Endothelial cell of umbilical vein (primary cell): ENCODE data around the gene TPSG1. TPM values are rescaled to one million over a fixed set of nuclear protein-coding genes. Genes with fewer than 3 reads are reported as not detected.

ENCODE experiments used
- BruUV-seq: library from RNA; stranded (reverse); fragments of 400-500 nt; replicated peaks from 2 replicates; lab custom pipeline; 2021; lab: Mats Ljungman, UMichigan
- CTCF ChIA-PET: fragments of 300-600, 350-600 bp; sonication (Branson Sonifier 250); formaldehyde crosslinking; loops from one replicate; lab custom pipeline; 2021; ENCODE audit warnings: antibody characterized with exemption, inconsistent platforms; lab: Charles Lee
- POLR2A ChIA-PET: fragments of 300-600, 350-600 bp; sonication (Branson Sonifier 250); formaldehyde crosslinking; loops from one replicate; lab custom pipeline; 2021; ENCODE audit warnings: antibody characterized with exemption, inconsistent platforms; lab: Charles Lee
- DNase-seq: peaks from one replicate; pipeline ENCODE4 v3.0.0-alpha.2; 2011; ENCODE audit warnings: low read depth, low spot score
- FAIRE-seq: peaks from 2 replicates; lab custom pipeline; 2011; peaks lifted over from hg19 to GRCh38; lab: Jason Lieb, UNC
- H2AFZ ChIP-seq: 2 replicates; pipeline ENCODE4 v1.6.0; 2012; ENCODE audit warnings: low read depth, low read length, control low read depth, inconsistent platforms
- H3K27ac ChIP-seq: 2 replicates; pipeline ENCODE4 v1.5.1; 2011; ENCODE audit warnings: low read depth, mild to moderate bottlenecking, control low read depth, low read length, moderate library complexity; ENCODE audit not compliant: insufficient read depth
- H3K27me3 ChIP-seq, 2 experiments: 2 replicates each; pipeline versions ENCODE4 v1.6.0 to v1.6.1; 2011; ENCODE audit warnings: low read length in 2 of 2, mixed read lengths in 1 of 2; ENCODE audit not compliant: control insufficient read depth in 2 of 2, insufficient read depth in 2 of 2
- H3K36me3 ChIP-seq, 2 experiments: 2 replicates in 1 of 2; 3 replicates in 1 of 2; pipeline ENCODE4 v1.5.1; 2011; ENCODE audit warnings: low read length in 2 of 2, mild to moderate bottlenecking in 1 of 2, moderate library complexity in 1 of 2; ENCODE audit not compliant: control insufficient read depth in 2 of 2, insufficient read depth in 2 of 2; ENCODE audit errors: extremely low read depth in 1 of 2
- H3K4me1 ChIP-seq: 3 replicates; pipeline ENCODE4 v1.5.1; 2011; ENCODE audit warnings: mild to moderate bottlenecking, low read length; ENCODE audit not compliant: control insufficient read depth, insufficient read depth; ENCODE audit errors: extremely low read depth
- H3K4me2 ChIP-seq: 2 replicates; pipeline ENCODE4 v1.6.1; 2011; ENCODE audit warnings: low read length, control low read depth, mixed read lengths; ENCODE audit not compliant: insufficient read depth
- H3K4me3 ChIP-seq, 3 experiments: fragments of 200-600 bp in 1 of 3; sonication (generic), shearing (Covaris generic) in 1 of 3; replicated peaks in 1 of 3; 2 replicates each; pipeline ENCODE4 v1.5.1; 2011 to 2016; ENCODE audit warnings: control low read depth in 3 of 3, low read length in 3 of 3, mild to moderate bottlenecking in 2 of 3, inconsistent platforms in 1 of 3, low read depth in 1 of 3, moderate library complexity in 1 of 3; ENCODE audit not compliant: insufficient read depth in 1 of 3
- H3K79me2 ChIP-seq: 2 replicates; pipeline ENCODE4 v1.6.0; 2012; ENCODE audit warnings: low read length, inconsistent platforms; ENCODE audit not compliant: control insufficient read depth, insufficient read depth
- H3K9ac ChIP-seq: replicated peaks from 2 replicates; pipeline ENCODE3; 2011; ENCODE audit warnings: low read length, control low read depth; ENCODE audit not compliant: insufficient read depth; ENCODE audit errors: extremely low read depth
- H3K9me1 ChIP-seq: replicated peaks from 3 replicates; pipeline ENCODE4 v1.6.0; 2011; ENCODE audit warnings: mild to moderate bottlenecking, low read length; ENCODE audit not compliant: control insufficient read depth, insufficient read depth; ENCODE audit errors: extremely low read depth
- H3K9me3 ChIP-seq: replicated peaks from 2 replicates; pipeline ENCODE4 v1.5.1; 2012; ENCODE audit warnings: low read length, inconsistent platforms; ENCODE audit not compliant: control insufficient read depth, insufficient read depth
- H4K20me1 ChIP-seq: replicated peaks from 2 replicates; pipeline ENCODE3; 2011; ENCODE audit warnings: mild to moderate bottlenecking, low read length; ENCODE audit not compliant: control insufficient read depth, insufficient read depth; ENCODE audit errors: extremely low read depth
- EZH2 ChIP-seq: IDR thresholded peaks from 2 replicates; pipeline ENCODE4 v1.6.1; 2012; ENCODE audit warnings: borderline replicate concordance, low read depth, mild to moderate bottlenecking, moderate library complexity, low read length, inconsistent platforms; ENCODE audit not compliant: severe bottlenecking
- FOS ChIP-seq: IDR thresholded peaks from 2 replicates; pipeline ENCODE4 v1.6.1; 2011; ENCODE audit warnings: mild to moderate bottlenecking, low read length, moderate library complexity, borderline replicate concordance; ENCODE audit not compliant: insufficient read depth
- GATA2 ChIP-seq: IDR thresholded peaks from 2 replicates; pipeline ENCODE4 v1.7.0; 2011; ENCODE audit warnings: low read depth, mild to moderate bottlenecking, moderate library complexity, mixed read lengths, low read length; ENCODE audit not compliant: insufficient read length, insufficient read depth
- JUN ChIP-seq: IDR thresholded peaks from 2 replicates; pipeline ENCODE4 v1.6.1; 2011; ENCODE audit warnings: borderline replicate concordance, low read depth; ENCODE audit not compliant: insufficient read length, insufficient read depth
- MAX ChIP-seq: IDR thresholded peaks from 2 replicates; pipeline ENCODE4 v1.6.1; 2011; ENCODE audit not compliant: insufficient read depth, insufficient read length
- MYC ChIP-seq: IDR thresholded peaks from one replicate; pipeline ENCODE4 v1.6.1; 2011; ENCODE audit warnings: mild to moderate bottlenecking, low read depth, low read length
- POLR2A ChIP-seq: IDR thresholded peaks from 2 replicates; pipeline ENCODE4 v1.6.1; 2012; ENCODE audit warnings: low read depth, mild to moderate bottlenecking, control low read depth, low read length
- POLR2AphosphoS5 ChIP-seq: IDR thresholded peaks from 2 replicates; pipeline ENCODE4 v1.6.1; 2012; ENCODE audit warnings: low read depth, mild to moderate bottlenecking, control low read depth, low read length, moderate library complexity; ENCODE audit not compliant: insufficient read depth
- dilution Hi-C: fragments of 300-500 bp; cut with MboI; formaldehyde crosslinking; loops from one replicate; pipeline ENCODE4 v1.15.0; 2019; ENCODE audit warnings: low sequenced_read_pairs; ENCODE audit not compliant: extremely low pct_ligation_motif_present
- intact Hi-C: fragments of 100-400 bp; cut with micrococcal nuclease; formaldehyde crosslinking; loops from one replicate; pipeline ENCODE4 v1.10.0; 2022
- polyA plus RNA-seq, 4 experiments: library from polyadenylated mRNA; depleted of rRNA in 3 of 4; stranded (reverse) in 3 of 4; unstranded in 1 of 4; fragments of >200 nt; gene quantifications; 2 replicates each; pipeline versions ENCODE4 v1.2.1 to v1.2.3, GENCODE V29; 2011 to 2012; ENCODE audit warnings: missing spikeins in 1 of 4
- total RNA-seq: library from RNA; stranded (reverse); gene quantifications from 2 replicates; pipeline ENCODE4 v1.2.3, GENCODE V29; 2021
- TF ChIP-seq, protein P1 (sequence below), 2 donors: IDR thresholded peaks; 1 replicate in 1 of 2; 2 replicates in 1 of 2; pipeline ENCODE4 v1.5.1; 2011; ENCODE audit warnings: low read length in 2 of 2, mild to moderate bottlenecking in 2 of 2, moderate library complexity in 2 of 2, control low read depth in 1 of 2, inconsistent platforms in 1 of 2, low read depth in 1 of 2; ENCODE audit not compliant: insufficient read depth in 1 of 2; ENCODE audit errors: extremely low read depth in 1 of 2

TPSG1 gene
- total and polyA plus RNA-seq, 2 donors (not counting 3 experiments of a cell fraction or from before 2014, with no cell fraction given), result not detected

- intact Hi-C loops, result loop anchor here (2.0 kb wide), 1 partner anchor 41 kb away; no protein-coding TSS in a partner anchor
- Histone ChIP-seq H3K4me1 (no peaks in the 10 kb centered on the region), H2AFZ (no peak overlapping the region), H3K4me2 (no peak overlapping the region), H3K4me3 (no peak overlapping the region), H3K79me2 (no peaks in the 10 kb centered on the region), H3K27ac (no peak overlapping the region), H3K9ac (no peak overlapping the region), H3K9me3 (no peaks in the 10 kb centered on the region), H4K20me1 (no peaks in the 10 kb centered on the region), H3K9me1 (no peaks in the 10 kb centered on the region), H3K27me3 (no peaks in the 10 kb centered on the region), H3K36me3 (no peaks in the 10 kb centered on the region)
- BruUV-seq, result no TSS peak
- CTCF ChIA-PET, result no interaction called here
- POLR2A ChIA-PET, result no interaction called here
- DNase-seq, result no peak
- no peak for TF ChIP-seq POLR2A
- TF ChIP-seq JUN, result no peak
- no peak for TF ChIP-seq FOS
- no peak for TF ChIP-seq MYC
- no peak for TF ChIP-seq GATA2
- TF ChIP-seq, protein P1, sequence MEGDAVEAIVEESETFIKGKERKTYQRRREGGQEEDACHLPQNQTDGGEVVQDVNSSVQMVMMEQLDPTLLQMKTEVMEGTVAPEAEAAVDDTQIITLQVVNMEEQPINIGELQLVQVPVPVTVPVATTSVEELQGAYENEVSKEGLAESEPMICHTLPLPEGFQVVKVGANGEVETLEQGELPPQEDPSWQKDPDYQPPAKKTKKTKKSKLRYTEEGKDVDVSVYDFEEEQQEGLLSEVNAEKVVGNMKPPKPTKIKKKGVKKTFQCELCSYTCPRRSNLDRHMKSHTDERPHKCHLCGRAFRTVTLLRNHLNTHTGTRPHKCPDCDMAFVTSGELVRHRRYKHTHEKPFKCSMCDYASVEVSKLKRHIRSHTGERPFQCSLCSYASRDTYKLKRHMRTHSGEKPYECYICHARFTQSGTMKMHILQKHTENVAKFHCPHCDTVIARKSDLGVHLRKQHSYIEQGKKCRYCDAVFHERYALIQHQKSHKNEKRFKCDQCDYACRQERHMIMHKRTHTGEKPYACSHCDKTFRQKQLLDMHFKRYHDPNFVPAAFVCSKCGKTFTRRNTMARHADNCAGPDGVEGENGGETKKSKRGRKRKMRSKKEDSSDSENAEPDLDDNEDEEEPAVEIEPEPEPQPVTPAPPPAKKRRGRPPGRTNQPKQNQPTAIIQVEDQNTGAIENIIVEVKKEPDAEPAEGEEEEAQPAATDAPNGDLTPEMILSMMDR (IDR thresholded peaks at IDR 0.05; ENCODE audit: extremely low read depth in 1 of 2, insufficient read depth in 1 of 2, low read depth in 1 of 2, low read length in 2 of 2), result no peak
- no peak for TF ChIP-seq MAX
- no peak for TF ChIP-seq EZH2
- TF ChIP-seq POLR2AphosphoS5, result no peak
- no peak for FAIRE-seq
- dilution Hi-C loops, result no loop called here
Measured at GRCh38 chr16:1215574-1216295, 9.3 kb downstream of the TPSG1 start.
